Fibroblast of villous mesenchyme (primary cell): ENCODE results near the gene POC1B. TPM values are rescaled to one million over a fixed set of nuclear protein-coding genes. Genes with fewer than 3 reads are reported as not detected.
A peak's percentile ranks its signal among the peaks of the same experiment; 100 is the strongest.

Source experiments
- DNase-seq: peaks from one replicate; pipeline ENCODE4 v3.0.0-alpha.2; 2010; ENCODE audit warnings: low read depth
- H3K4me3 ChIP-seq: 2 replicates; pipeline ENCODE4 v1.5.1; 2011; ENCODE audit warnings: low read depth, mild to moderate bottlenecking, low read length
- CTCF ChIP-seq: IDR thresholded peaks from 2 replicates; pipeline ENCODE4 v1.5.1; 2012; ENCODE audit warnings: low read depth, mild to moderate bottlenecking, low read length; ENCODE audit not compliant: insufficient read depth
- total RNA-seq: library from RNA; depleted of rRNA; stranded (reverse); fragments of >200 nt; gene quantifications from 2 replicates; pipeline ENCODE4 v1.2.3, GENCODE V29; 2012

The POC1B gene
- total RNA-seq, 1 donor, result 35.0 TPM

GRCh38 chr12:89470741-89471509, 54.9 kb downstream of the POC1B start:
- TF ChIP-seq CTCF, result peak; percentile 71
- DNase-seq, result peak; percentile 69

GRCh38 chr12:89469361-89469760, 56.5 kb downstream of the POC1B start:
- DNase-seq, result no peak
- no peak overlapping the region for H3K4me3 ChIP-seq
- TF ChIP-seq CTCF, result no peak

More at GRCh38 chr12:89470741-89471509, 54.9 kb downstream of the POC1B start:
- H3K4me3 ChIP-seq, result no peak overlapping the region

GRCh38 chr12:89468648-89469326, 57.1 kb downstream of the POC1B start:
- no peak overlapping the region for H3K4me3 ChIP-seq
- TF ChIP-seq CTCF, result no peak
- no peak for DNase-seq

GRCh38 chr12:89468017-89468416, 57.8 kb downstream of the POC1B start:
- no peak overlapping the region for H3K4me3 ChIP-seq
- DNase-seq, result no peak
- TF ChIP-seq CTCF, result no peak

- no peak for DNase-seq
- no peak for TF ChIP-seq CTCF
- H3K4me3 ChIP-seq, result no peak overlapping the region
Observed at GRCh38 chr12:89464974-89465592, 60.8 kb downstream of the POC1B start.

- peak; percentile 46 for TF ChIP-seq CTCF
- peak overlapping the region; percentile 27 for H3K4me3 ChIP-seq
- DNase-seq, result peak; percentile 88
Observed at GRCh38 chr12:89461649-89462612, 63.9 kb downstream of the POC1B start.
